Mucosa of stomach (tissue), 1 donor: ENCODE results near the gene CYB5RL.
"Not testable (repeated sequence)": the region's sequence is repeated elsewhere in the genome, so short reads cannot be mapped to it uniquely, and the experiment has no call there.

Source experiments
- H3K27me3 ChIP-seq: one replicate; pipeline ENCODE4 v1.7.0; 2013; ENCODE audit warnings: mild to moderate bottlenecking, low read length; ENCODE audit not compliant: control insufficient read depth, insufficient read depth
- H3K36me3 ChIP-seq: one replicate; pipeline ENCODE4 v1.7.0; 2013; ENCODE audit warnings: low read length; ENCODE audit not compliant: control insufficient read depth, insufficient read depth
- H3K4me1 ChIP-seq: one replicate; pipeline ENCODE4 v1.7.0; 2013; ENCODE audit warnings: mild to moderate bottlenecking, low read length; ENCODE audit not compliant: control insufficient read depth, insufficient read depth
- H3K4me3 ChIP-seq: one replicate; pipeline ENCODE4 v1.7.0; 2013; ENCODE audit warnings: low read length
- H3K9ac ChIP-seq: one replicate; pipeline ENCODE4 v1.7.0; 2013; ENCODE audit warnings: mild to moderate bottlenecking, low read length, moderate library complexity
- H3K9me3 ChIP-seq: one replicate; pipeline ENCODE4 v1.7.0; 2013; ENCODE audit warnings: mild to moderate bottlenecking, low read length, moderate library complexity; ENCODE audit not compliant: control insufficient read depth
- donor health status: Pancreatic carcinoma.

The CYB5RL gene

DNA sequence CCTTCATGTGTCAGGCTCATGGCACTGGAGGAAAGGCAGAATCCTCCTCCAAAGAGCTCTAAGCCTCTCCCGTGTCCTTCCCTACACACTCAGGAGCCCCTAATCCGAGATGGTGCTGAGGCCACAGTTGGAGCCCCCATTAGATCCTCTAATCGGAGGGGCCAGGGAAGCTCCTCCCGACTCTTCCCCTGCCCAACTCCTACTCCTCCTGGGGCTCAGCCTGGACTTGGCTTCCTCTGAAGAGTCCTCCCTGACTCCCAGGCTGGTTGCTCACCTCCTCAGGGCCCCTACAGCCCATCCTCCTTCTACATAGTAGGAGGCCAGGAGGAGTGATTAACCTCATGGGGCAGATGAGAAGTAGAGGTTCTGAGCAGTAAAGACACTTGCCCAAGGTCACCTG lies 25.7 kb downstream of the CYB5RL start:
- Histone ChIP-seq H3K4me3 (no peak overlapping the region), H3K36me3 (no peaks in the 10 kb centered on the region)

DNA sequence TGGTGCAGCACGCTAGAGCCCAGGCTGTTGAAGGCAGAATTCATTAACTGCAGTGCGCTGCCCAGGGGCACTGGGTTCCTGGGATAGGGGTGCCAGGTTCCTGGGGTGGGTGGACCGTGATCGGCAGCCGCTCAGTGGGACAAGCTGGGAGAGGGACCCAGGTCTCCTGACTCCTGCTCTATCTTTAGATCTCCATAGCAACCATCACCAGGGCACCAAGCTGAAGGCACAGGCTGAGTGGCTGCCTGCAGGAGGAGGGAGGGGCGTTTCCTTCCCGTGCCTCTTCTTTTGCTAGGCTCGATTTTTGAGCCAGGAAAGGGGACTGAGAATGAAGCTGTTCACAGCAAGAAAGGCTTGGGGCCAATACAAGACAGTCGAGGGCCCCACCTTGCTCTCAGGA lies 26.1 kb downstream of the CYB5RL start:
- Histone ChIP-seq H3K9ac (no peak overlapping the region), H3K4me3 (no peak overlapping the region), H3K9me3 (no peaks in the 10 kb centered on the region), H3K4me1 (no peaks in the 10 kb centered on the region), H3K36me3 (no peaks in the 10 kb centered on the region), H3K27me3 (no peaks in the 10 kb centered on the region)

More for the DNA sequence above, 25.7 kb downstream of the CYB5RL start:
- H3K9ac ChIP-seq, result no peak overlapping the region
- no peaks in the 10 kb centered on the region for H3K27me3 ChIP-seq
- no peaks in the 10 kb centered on the region for H3K4me1 ChIP-seq
- no peaks in the 10 kb centered on the region for H3K9me3 ChIP-seq

DNA sequence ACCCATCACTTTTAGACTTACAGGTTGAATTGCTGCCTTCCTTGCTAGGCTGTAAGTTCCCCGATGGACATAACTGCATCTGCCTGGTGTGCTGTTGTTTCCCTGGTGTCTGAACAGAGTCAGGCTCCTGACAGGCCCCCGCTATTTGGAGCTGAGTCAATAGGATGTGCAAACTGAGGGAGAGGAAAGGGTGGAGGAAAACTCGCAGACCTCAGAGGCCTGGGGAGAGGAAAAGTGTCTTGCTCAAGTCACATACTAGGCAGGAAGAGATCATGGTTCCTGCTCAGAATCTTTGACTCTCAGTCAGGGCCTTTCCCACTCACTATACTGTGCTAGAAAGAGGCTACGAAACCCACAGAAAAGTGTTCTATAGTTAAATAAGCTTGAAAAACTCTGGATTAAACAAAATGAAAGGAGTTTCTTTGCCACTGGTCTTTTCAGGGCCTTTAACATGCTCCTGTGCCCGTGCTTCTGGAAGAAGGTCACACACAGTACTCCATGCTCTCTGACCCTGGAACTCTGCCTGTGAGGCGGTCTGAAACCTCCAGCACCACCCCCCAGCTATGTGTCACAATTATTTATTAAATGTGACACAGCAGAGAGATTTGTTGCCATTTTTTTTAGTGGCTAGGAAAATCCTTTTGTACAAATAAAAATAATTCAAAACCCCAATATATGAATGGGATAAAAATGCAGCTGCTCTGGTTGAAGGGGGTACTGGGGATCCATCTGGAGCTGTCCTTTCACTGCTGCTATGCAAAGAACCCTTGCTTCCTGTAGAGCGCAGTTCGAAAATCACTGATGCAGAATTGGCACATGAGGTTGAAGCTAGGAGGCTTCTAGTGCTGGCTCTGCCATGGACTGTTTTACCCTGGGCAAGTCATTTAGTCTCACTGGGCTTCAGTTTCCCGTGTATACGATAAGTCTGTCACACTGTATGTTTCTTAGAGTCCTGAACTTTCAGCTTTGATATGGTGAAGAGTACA lies 26.9 kb downstream of the CYB5RL start:
- Histone ChIP-seq H3K4me1 (no peaks in the 10 kb centered on the region), H3K9ac (no peak overlapping the region), H3K9me3 (no peaks in the 10 kb centered on the region), H3K4me3 (no peak overlapping the region), H3K27me3 (no peaks in the 10 kb centered on the region), H3K36me3 (no peaks in the 10 kb centered on the region)

DNA sequence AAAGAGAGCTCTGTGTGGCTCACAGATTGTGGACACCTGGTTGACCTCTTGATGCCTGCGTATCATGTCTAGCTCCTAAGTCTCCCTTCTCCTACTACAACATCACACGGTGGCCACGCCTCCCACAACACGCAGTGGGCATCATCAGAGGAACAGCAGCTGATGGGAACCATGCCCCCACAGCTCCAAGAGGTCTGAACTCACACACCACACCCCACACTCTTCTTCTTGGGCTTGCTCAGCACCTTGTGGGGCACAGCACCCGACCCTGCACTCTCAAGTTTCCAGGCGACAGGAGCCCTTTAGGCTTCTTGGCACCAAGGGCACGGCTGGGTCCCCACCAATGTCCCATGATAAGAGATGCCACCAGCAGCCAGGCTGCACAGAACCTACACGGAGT lies 28.2 kb downstream of the CYB5RL start:
- no peaks in the 10 kb centered on the region for H3K9me3 ChIP-seq
- H3K9ac ChIP-seq, result no peak overlapping the region

DNA sequence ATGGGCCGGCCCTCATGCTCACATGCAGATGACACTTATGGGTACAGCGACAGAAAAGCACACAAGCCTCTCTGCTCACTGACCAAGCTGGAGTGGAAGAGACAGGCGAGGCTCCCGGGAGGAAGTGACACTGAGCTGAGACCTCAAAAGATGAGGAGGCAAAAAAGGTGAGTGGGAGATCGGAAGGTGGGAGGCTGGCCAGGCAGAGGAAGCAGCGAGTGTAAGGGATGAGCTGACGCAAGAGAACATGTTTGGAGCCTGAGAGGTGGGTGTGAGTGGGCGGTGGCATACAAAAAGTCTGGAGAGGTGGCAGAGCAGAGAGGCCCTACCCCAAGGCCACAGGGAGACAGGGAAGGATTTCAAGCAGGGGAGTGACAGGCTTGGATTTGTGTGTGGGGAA lies 28.8 kb downstream of the CYB5RL start:
- no peaks in the 10 kb centered on the region for H3K27me3 ChIP-seq
- no peak overlapping the region for H3K9ac ChIP-seq
- H3K4me1 ChIP-seq, result no peaks in the 10 kb centered on the region
- no peak overlapping the region for H3K4me3 ChIP-seq
- H3K9me3 ChIP-seq, result no peaks in the 10 kb centered on the region
- H3K36me3 ChIP-seq, result no peaks in the 10 kb centered on the region

More for the DNA sequence above, 28.2 kb downstream of the CYB5RL start:
- no peaks in the 10 kb centered on the region for H3K36me3 ChIP-seq
- H3K27me3 ChIP-seq, result no peaks in the 10 kb centered on the region
- H3K4me3 ChIP-seq, result no peak overlapping the region
- H3K4me1 ChIP-seq, result no peaks in the 10 kb centered on the region

DNA sequence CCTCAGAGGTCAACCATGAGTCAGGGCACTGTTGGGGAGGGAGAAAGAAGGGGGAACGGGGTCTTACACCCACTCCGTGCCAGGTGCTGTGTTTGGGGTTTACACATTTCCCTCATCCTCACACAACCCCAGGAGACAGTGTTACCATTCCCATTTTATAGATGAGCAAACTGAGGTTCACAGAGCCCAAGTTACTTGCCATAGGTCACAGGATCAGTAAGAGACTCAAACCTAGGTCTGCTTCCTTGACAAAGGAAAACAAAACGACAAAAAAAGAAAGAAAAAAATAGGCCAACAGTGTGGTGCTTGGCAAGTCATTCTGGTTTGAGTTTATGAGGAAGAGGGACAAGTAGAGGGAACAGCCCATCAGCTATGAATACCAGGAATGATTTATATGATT lies 30.8 kb downstream of the CYB5RL start:
- Histone ChIP-seq H3K27me3 (no peaks in the 10 kb centered on the region), H3K9ac (no peak overlapping the region), H3K36me3 (no peaks in the 10 kb centered on the region), H3K4me3 (no peak overlapping the region), H3K4me1 (no peaks in the 10 kb centered on the region), H3K9me3 (no peaks in the 10 kb centered on the region)

DNA sequence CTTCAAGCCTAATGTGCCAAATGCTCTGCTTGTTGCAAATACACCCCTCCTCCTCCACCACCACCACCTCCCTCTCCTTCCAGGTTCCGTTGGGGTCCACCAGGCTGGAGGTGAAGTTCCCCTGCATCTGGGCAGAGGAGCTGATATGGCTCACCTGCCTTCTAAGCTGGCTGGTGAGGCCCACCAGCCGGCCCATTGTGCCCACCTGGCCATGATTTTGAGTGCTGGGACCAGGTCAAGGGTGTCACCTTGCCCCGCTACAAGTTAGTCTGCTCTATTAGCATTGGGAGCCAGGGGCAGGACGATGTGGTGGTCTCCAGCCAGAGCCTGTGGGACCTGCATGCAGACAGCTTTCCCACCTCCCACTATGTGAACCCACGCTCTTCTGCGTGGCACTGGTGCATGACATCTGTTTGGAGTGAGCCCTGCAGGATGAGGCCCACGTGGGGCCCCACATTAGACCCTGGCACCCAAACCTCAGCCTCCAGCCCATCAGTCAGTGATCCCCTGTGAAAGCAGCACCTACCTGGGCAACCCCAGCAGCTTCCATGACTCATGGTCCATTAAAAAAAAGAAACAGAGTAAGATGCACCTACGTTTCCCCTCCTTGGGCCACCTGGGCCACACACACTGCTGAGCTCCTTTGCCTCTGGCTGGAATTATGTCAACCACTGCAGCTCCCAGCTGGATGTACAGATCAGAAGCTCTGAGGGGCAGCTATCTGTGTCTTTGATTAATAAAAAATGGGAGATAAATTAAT lies 31.4 kb downstream of the CYB5RL start:
- Histone ChIP-seq H3K27me3 (no peaks in the 10 kb centered on the region), H3K36me3 (no peaks in the 10 kb centered on the region), H3K4me3 (no peak overlapping the region), H3K4me1 (peaks cover 5% of the 10 kb centered on the region), H3K9me3 (no peaks in the 10 kb centered on the region), H3K9ac (no peak overlapping the region)

DNA sequence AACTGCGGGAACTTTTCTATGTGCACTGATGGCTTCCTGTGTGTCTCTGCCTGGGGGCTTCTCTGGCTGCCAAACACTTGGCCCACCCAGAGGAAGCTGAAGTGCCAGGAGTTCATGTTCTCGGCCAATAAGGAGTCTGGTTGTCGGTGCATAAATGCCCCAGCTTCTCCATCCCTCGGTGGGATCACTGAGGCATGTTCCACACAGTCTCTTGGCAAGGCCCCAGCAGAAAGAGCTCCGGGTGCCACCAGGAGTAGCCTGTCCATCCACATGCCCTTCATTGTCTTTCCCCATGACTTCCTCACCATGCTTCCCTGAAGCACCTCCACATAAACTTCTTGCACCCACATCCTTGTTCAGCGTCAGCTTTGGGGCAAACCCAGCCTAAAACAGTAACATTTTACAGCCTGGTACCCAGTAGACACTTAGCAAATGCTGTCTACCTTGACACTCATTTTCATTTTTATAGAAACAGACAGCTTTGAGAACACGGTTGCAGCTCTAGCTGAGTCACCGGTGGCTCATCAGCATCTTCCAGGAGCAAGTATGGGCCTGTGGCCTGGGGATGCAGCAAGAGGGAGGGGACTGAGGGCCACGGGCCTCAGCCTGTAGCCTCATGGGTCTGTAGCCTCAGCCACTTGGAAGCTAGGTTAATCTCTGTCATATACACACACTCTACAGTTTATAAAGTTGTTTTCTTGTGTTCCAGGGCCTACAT lies 32.2 kb downstream of the CYB5RL start:
- Histone ChIP-seq H3K4me1 (peaks cover 10% of the 10 kb centered on the region), H3K9ac (no peak overlapping the region), H3K27me3 (no peaks in the 10 kb centered on the region), H3K36me3 (no peaks in the 10 kb centered on the region), H3K9me3 (no peaks in the 10 kb centered on the region), H3K4me3 (no peak overlapping the region)

DNA sequence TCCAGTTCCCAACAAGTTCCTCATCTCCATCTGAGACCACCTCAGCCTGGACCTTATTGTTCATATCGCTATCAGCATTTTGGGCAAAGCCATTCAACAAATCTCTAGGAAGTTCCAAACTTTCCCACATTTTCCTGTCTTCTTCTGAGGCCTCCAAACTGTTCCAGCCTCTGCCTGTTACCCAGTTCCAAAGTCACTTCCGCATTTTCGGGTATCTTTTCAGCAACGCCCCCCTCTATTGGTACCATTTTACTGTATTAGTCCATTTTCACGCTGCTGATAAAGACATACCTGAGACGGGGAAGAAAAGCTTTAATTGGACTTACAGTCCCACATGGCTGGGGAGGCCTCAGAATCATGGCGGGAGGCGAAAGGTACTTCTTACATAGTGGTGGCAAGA lies 33.5 kb downstream of the CYB5RL start:
- H3K36me3 ChIP-seq, H3K4me1 ChIP-seq, H3K9ac ChIP-seq: not testable (repeated sequence)

DNA sequence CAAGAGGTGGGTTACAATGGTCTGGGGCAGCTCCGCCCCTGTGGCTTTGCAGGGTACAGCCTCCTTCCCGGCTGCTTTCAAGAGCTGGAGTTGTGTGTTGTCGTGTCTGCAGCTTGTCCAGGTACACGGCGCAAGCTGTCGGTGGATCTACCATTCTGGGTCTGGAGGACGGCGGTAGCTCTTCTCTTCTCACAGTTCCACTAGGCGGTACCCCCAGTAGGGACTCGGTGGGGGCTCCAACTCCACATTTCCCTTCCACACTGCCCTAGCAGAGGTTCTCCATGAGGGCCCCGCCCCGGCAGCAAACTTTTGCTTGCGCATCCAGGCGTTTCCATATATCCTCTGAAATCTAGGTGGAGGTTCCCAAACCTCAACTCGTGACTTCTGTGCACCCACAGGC lies 34.7 kb downstream of the CYB5RL start:
- Histone ChIP-seq H3K36me3 (no peaks in the 10 kb centered on the region), H3K9me3 (no peaks in the 10 kb centered on the region), H3K27me3 (no peaks in the 10 kb centered on the region), H3K9ac (no peak overlapping the region), H3K4me3 (no peak overlapping the region), H3K4me1 (peaks cover 10% of the 10 kb centered on the region)

More for the DNA sequence above, 33.5 kb downstream of the CYB5RL start:
- H3K9me3 ChIP-seq, H3K4me3 ChIP-seq, H3K27me3 ChIP-seq: not testable (repeated sequence)

DNA sequence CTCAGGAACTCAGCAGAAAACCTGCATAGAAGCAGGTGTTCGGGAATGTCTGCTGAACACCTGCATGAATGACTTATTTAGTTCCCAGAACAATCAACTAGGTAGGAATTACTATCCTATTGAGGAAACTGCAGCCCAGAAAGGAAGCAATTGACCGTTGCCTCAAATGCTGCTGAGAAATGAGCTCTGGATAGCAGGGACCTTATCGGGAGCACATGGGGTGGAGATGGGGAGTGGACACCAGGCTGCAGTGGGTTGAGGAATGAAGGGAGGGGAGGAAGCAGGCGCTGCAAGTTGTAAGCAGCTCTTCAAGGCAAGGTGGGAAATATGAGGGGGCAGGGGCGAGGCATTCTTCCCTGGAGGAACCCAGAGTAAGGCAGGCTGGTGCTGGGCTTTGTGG lies 36.3 kb downstream of the CYB5RL start:
- Histone ChIP-seq H3K9ac (no peak overlapping the region), H3K4me3 (no peak overlapping the region), H3K9me3 (no peaks in the 10 kb centered on the region), H3K36me3 (no peaks in the 10 kb centered on the region), H3K4me1 (peaks cover 10% of the 10 kb centered on the region), H3K27me3 (no peaks in the 10 kb centered on the region)

DNA sequence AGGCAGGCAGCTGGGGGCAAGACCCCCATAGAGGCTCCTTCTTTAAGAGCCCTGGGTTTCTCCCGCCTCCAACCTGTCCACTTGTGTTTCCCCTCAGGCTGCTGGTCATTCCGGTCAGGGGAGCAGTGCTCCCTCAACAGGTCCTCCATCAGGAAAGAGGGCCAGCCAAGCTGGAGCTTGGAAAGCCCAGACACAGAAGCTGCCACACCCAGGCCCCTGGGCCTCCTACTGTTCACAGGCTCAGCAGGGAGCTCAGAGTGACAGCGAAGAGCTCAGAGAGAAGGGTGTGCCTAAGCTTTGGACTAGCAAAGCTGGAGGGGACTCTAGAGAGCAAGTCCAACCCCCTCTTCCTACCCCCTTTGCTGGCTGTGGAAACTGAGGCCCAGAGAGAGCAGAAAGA lies 36.8 kb downstream of the CYB5RL start:
- H3K4me3 ChIP-seq, result no peak overlapping the region
- no peaks in the 10 kb centered on the region for H3K9me3 ChIP-seq
- no peaks in the 10 kb centered on the region for H3K36me3 ChIP-seq
- no peak overlapping the region for H3K9ac ChIP-seq
- no peaks in the 10 kb centered on the region for H3K27me3 ChIP-seq
- H3K4me1 ChIP-seq, result peaks cover 13% of the 10 kb centered on the region
